Ishikawa (cell line): ENCODE results near the gene GPR15LG.

Experiments
- CEBPB ChIP-seq: IDR thresholded peaks from 2 replicates; pipeline ENCODE4 v1.6.1; 2012
- CREB1 ChIP-seq: IDR thresholded peaks from 2 replicates; pipeline ENCODE4 v1.6.1; 2012; ENCODE audit warnings: low read depth
- EGR1 ChIP-seq: IDR thresholded peaks from 2 replicates; pipeline ENCODE4 v1.6.1; 2012
- EP300 ChIP-seq: IDR thresholded peaks from 2 replicates; pipeline ENCODE4 v1.6.1; 2012; ENCODE audit warnings: borderline replicate concordance
- FOXM1 ChIP-seq: IDR thresholded peaks from 2 replicates; pipeline ENCODE4 v1.6.1; 2012; ENCODE audit warnings: low read depth, borderline replicate concordance
- NFIC ChIP-seq: IDR thresholded peaks from 2 replicates; pipeline ENCODE4 v1.6.1; 2012
- RAD21 ChIP-seq: IDR thresholded peaks from 2 replicates; pipeline ENCODE4 v1.6.1; 2012; ENCODE audit warnings: low read depth
- TAF1 ChIP-seq: IDR thresholded peaks from 2 replicates; pipeline ENCODE4 v1.6.1; 2012; ENCODE audit warnings: low read depth, mild to moderate bottlenecking
- TCF12 ChIP-seq: IDR thresholded peaks from 2 replicates; pipeline ENCODE4 v1.6.1; 2012; ENCODE audit warnings: low read depth
- TEAD4 ChIP-seq: IDR thresholded peaks from 2 replicates; pipeline ENCODE4 v1.6.1; 2012
- YY1 ChIP-seq: IDR thresholded peaks from 2 replicates; pipeline ENCODE4 v1.6.1; 2012; ENCODE audit warnings: low read depth
- ZBTB7A ChIP-seq: IDR thresholded peaks from 2 replicates; pipeline ENCODE4 v1.6.1; 2012; ENCODE audit warnings: low read depth
- TF ChIP-seq, protein P1 (sequence below): IDR thresholded peaks from 2 replicates; pipeline ENCODE4 v1.6.1; 2012
- TF ChIP-seq, protein P2 (sequence below): IDR thresholded peaks from 2 replicates; pipeline ENCODE4 v1.6.1; 2012
- TF ChIP-seq, protein P3 (sequence below): IDR thresholded peaks from 2 replicates; pipeline ENCODE4 v1.6.1; 2012; ENCODE audit warnings: low read depth, mild to moderate bottlenecking

GPR15LG gene

DNA sequence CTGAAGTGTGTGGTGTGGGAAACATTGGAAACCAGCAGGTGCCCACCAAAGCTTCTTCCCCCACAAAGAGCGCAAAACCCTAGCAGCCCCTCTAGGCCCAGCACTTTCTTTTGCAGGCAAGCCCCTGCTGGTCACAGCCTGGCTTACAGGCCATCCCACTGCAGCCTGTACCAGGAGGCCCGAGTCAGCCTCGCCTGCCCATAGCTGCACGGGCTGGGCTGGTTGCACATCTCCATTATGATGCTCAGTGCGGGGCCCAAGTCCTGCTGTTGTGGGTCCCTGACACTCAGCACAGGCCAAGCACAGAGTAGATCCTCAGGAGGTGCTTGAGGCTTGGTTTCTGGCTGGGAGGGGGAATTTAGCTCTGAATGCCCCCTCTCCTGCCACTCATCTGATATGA lies 28.7 kb downstream of the GPR15LG start:
- TF ChIP-seq FOXM1 (no peak), CREB1 (no peak), NFIC (no peak), CEBPB (no peak), TEAD4 (no peak), EP300 (no peak), EGR1 (no peak), RAD21 (no peak), YY1 (no peak), TCF12 (no peak), TAF1 (no peak), ZBTB7A (no peak)
- TF ChIP-seq, protein P1, sequence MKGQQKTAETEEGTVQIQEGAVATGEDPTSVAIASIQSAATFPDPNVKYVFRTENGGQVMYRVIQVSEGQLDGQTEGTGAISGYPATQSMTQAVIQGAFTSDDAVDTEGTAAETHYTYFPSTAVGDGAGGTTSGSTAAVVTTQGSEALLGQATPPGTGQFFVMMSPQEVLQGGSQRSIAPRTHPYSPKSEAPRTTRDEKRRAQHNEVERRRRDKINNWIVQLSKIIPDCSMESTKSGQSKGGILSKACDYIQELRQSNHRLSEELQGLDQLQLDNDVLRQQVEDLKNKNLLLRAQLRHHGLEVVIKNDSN = no peak
- TF ChIP-seq, protein P2, sequence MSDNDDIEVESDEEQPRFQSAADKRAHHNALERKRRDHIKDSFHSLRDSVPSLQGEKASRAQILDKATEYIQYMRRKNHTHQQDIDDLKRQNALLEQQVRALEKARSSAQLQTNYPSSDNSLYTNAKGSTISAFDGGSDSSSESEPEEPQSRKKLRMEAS = no peak
- TF ChIP-seq, protein P3, sequence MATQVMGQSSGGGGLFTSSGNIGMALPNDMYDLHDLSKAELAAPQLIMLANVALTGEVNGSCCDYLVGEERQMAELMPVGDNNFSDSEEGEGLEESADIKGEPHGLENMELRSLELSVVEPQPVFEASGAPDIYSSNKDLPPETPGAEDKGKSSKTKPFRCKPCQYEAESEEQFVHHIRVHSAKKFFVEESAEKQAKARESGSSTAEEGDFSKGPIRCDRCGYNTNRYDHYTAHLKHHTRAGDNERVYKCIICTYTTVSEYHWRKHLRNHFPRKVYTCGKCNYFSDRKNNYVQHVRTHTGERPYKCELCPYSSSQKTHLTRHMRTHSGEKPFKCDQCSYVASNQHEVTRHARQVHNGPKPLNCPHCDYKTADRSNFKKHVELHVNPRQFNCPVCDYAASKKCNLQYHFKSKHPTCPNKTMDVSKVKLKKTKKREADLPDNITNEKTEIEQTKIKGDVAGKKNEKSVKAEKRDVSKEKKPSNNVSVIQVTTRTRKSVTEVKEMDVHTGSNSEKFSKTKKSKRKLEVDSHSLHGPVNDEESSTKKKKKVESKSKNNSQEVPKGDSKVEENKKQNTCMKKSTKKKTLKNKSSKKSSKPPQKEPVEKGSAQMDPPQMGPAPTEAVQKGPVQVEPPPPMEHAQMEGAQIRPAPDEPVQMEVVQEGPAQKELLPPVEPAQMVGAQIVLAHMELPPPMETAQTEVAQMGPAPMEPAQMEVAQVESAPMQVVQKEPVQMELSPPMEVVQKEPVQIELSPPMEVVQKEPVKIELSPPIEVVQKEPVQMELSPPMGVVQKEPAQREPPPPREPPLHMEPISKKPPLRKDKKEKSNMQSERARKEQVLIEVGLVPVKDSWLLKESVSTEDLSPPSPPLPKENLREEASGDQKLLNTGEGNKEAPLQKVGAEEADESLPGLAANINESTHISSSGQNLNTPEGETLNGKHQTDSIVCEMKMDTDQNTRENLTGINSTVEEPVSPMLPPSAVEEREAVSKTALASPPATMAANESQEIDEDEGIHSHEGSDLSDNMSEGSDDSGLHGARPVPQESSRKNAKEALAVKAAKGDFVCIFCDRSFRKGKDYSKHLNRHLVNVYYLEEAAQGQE = no peak

DNA sequence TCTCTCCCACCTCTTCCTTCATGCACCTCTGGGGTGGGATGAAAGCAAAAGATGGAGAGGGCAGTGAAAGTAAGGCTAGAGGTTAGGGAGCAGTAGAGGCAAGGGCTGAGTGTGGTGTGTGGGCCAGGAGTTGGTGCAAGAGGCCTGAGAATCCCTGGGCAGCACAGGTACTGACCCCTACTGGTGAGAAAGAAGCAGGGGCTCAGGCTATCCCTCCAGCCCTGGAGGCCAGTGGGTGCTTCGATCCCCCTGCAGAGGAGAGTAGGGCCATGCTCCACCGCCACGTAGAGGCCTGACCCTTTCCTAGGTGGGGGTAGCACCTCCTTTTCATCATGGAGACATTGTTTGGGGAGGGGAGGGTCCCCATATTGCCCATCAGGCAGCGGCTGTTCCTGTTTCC lies 30.5 kb downstream of the GPR15LG start:
- TF ChIP-seq, protein P3 = no peak
- TF ChIP-seq ZBTB7A (no peak), CREB1 (no peak), TEAD4 (no peak), RAD21 (peak; percentile 13; the same call in 1 of the 2 replicates), NFIC (no peak)

DNA sequence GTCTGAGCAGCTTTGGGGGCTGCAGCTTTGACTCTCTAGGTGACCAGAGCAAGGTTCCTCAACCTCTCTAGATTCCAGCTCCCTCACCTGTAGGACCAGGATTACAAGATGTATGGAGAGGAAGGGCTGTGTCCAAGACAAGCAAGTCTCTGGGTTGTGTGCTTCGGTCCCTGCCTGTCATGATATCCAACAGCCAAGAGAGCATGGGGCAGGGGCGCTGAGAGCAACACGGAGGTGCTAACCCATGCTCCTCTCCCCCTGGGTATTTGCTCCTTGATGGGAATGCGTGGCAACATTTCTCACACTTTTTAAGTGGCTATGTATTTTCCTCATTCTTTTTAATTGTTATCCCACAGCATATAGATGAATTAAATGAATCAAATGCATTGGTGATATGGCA lies 31.0 kb downstream of the GPR15LG start:
- TF ChIP-seq FOXM1 (no peak), CEBPB (no peak), TCF12 (no peak), EGR1 (no peak), TEAD4 (no peak), TAF1 (no peak), YY1 (no peak), RAD21 (no peak), ZBTB7A (no peak), NFIC (no peak), EP300 (no peak), CREB1 (no peak)
- TF ChIP-seq, protein P1 = no peak
- TF ChIP-seq, protein P2 = no peak
- TF ChIP-seq, protein P3 = no peak

DNA sequence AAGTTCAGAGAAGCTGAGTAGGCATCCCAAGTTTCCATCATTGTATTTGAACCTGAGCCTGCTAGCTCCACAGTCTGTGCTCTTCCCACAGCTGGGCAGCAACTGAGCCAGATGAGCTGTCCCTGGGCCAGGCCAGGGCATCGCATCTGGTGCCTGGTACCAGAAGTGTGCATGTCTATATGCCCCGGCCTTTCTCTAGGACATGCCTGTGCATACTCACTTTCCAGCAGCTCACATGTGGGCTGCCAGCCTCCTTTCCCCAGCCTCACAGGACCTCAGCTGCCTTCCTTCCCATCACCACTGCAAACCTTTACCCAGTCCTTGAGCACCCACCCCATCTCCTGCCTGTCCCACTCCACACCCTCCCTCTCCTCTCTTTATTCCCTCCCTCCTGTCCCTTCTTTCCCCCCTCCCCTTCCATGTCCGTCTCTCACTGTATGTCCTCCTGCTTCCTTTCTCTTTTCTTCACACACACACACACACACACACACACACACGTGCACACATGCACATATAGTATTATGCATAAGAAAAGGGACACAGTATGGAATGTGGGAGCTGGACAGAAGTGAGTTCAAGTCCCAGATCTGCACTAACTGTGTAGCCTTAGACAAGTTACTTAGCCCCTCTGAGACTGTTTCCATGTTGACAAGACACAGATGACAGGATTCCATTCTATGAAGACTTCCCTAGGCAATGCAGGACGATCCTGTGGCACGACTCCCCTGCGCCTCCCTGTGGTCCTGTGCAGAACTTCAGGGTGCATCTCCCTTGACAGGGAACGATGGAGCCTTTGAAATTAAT lies 31.6 kb downstream of the GPR15LG start:
- TF ChIP-seq RAD21 (peak; percentile 83), NFIC (no peak)
